ENCODE measurements around the gene FAM221B.

DNA sequence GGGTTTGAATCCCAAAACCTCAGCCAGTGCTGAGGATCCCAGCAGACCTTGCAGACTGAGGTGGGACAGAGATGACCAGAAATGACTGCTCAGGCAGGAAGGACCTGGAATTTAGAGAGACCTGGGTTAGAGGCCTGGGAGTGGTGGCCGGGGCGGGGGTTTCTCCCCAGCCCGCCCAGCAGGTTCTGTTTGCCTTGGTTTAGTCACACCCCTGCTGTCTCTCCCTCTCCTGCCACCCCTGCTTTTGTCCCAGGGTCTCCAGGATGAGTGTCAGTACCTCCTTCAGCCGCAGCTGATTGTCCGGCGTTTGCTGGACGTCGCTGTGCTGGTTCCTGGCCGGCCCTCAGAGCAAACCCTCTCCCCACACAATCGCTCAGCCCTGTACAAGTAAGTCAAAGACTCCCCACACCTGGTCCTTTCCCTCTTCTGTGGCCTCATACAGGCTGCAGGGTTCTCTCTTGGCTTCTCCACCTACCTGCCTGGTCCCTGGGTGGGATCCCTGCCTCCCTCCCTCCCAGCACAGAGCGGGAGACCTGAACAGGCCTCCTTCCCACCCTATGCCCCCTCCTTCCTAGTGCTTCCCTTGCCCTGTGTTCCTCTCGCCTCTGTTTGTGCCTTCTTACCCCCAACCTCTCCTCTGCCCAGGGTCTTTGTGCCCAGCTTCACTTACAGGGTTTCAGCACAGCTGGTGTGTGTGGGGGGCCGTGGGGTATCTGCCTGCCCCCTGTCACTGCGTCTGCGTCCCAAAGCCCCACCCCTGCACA is 12.5 kb upstream of the FAM221B start:
- TF ChIP-seq GATA1 (IDR thresholded peaks at IDR 0.05; ENCODE audit: low read depth, low read length) (no peak), POLR2A (IDR thresholded peaks at IDR 0.05; ENCODE audit: low read length) (no peak)

All from erythroblast (primary cell).